DMS153 treated with DMSO at 0.1 percent for 48 hours (cell line): Measurements from ENCODE around the gene CARMIL3.

Source experiments
- DNase-seq: peaks from one replicate; lab custom pipeline; 2025; ENCODE audit not compliant: unreplicated experiment; lab: John Stamatoyannopoulos, UW

The CARMIL3 gene

DNA sequence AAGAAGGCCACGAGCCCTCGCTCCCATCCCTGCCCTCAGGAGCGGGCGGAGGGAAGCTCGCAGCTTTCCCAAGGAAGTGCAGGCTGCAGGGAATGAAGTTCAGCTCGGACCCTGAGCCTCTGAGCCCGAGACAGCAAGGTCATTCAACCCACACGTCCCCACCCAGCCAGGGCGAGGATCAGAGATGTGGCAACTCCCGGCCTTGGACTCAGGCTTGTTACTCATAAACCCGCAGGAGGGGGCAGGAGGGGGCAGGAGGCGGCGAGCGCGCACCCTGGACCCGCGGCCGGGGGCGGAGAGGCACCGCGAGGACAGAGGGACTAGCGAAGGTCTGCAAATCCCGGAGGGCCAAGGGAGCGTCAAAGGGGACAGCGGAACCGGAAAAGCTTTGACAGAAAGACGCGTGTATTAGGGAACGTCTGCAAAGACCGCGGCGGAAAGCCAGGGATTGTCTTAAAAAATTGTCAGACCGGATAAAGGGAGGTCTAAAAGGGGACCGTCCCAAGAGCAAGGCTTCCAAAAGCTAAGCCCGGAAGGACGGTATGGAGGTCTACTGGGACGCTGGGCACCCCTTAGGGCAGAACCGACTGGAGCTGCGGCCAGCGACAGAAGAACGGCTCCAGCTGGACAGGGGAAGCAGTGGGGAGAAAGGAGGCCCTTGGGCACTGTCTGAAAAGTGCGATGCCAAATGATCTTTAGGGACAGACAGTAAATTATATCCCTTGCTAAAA is 62.2 kb downstream of the CARMIL3 start:
- DNase-seq, result peak; percentile 74

- DNase-seq, result peak; percentile 98
These were observed 63.0 kb downstream of the CARMIL3 start, which contains the start of the genes DCAF11 and NRL for GRCh38 chr14:24114532-24115421. Gene DCAF11, plus strand, starts transcription at chr14:24114777. Its CDS starts 818 bp downstream, at chr14:24115595. Gene NRL, minus strand, starts transcription at chr14:24114949. Its CDS starts 32,101 bp downstream, at chr14:24082848.

GRCh38 chr14:24115422-24116127 is 63.8 kb downstream of the CARMIL3 start:
- no peak for DNase-seq

GRCh38 chr14:24116128-24116814 is 64.5 kb downstream of the CARMIL3 start:
- DNase-seq, result no peak

DNA sequence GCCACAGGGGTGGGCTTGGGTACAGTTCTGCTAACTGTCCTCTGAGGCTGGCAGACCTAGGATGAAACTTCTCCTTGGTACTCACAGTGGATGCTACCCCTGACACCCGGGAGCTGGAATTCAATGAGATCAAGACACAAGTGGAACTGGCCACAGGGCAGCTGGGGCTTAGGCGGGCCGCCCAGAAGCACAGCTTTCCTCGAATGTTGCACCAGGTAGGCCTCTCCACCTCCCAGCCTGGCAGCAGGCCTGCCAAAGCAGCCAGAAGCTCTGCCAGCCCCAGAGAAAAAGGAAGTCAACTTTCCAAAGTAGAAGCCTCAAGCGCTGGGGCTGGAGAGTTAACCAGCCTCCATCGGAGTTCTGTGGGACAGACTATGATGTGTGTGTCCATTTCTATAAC is 65.4 kb downstream of the CARMIL3 start:
- DNase-seq, result no peak
